ENCODE data around the gene MMRN2. TPM values are rescaled to one million over a fixed set of nuclear protein-coding genes. Genes with fewer than 3 reads are reported as not detected.

MMRN2 gene
- total RNA-seq, 1 experiment from 2014 or later: not detected

DNA sequence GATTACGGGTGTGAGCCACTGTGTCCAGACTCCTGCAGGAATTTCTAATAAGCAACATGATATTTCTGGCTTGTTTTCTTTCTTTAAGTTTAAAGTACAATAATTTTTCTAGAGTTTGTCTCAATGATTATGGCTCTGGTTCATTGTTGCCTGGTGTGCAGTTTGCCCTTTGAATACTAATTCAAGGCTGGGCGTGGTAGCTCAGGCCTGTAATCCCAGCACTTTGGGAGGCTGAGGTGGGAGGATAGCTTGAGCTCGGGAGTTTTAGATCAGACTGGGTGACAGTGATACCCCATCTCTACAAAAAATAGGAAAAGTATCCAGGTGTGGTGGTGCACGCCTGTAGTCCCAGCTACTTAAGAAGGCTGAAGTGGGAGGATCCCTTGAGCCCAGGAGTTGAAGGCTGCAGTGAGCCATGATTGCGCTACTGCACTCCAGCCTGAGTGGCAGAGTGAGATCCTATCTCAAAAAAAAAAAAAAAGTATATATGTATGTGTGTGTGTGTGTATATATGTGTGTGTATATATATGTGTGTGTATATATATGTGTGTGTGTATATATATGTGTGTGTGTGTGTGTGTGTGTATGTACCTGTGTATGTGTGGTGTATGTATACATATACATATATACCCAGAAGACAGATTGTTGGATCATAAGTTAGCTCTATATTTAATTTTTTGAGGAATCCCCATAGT, 19.1 kb upstream of the MMRN2 start:
- no peaks in the 10 kb centered on the region for H3K36me3 ChIP-seq (ENCODE audit: insufficient read depth, low read length, poor library complexity, severe bottlenecking)
- TF ChIP-seq, protein P1, sequence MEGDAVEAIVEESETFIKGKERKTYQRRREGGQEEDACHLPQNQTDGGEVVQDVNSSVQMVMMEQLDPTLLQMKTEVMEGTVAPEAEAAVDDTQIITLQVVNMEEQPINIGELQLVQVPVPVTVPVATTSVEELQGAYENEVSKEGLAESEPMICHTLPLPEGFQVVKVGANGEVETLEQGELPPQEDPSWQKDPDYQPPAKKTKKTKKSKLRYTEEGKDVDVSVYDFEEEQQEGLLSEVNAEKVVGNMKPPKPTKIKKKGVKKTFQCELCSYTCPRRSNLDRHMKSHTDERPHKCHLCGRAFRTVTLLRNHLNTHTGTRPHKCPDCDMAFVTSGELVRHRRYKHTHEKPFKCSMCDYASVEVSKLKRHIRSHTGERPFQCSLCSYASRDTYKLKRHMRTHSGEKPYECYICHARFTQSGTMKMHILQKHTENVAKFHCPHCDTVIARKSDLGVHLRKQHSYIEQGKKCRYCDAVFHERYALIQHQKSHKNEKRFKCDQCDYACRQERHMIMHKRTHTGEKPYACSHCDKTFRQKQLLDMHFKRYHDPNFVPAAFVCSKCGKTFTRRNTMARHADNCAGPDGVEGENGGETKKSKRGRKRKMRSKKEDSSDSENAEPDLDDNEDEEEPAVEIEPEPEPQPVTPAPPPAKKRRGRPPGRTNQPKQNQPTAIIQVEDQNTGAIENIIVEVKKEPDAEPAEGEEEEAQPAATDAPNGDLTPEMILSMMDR (conservative IDR thresholded peaks at IDR 0.05; ENCODE audit: low read depth, low read length): no peak
- TF ChIP-seq EZH2 (IDR thresholded peaks at IDR 0.05; ENCODE audit: borderline replicate concordance, low read depth, low read length, poor library complexity, severe bottlenecking): no peak
- no peak for DNase-seq (ENCODE audit: low spot score)
- no peaks in the 10 kb centered on the region for H3K27me3 ChIP-seq (replicated peaks; ENCODE audit: insufficient read depth, low read depth, low read length, poor library complexity)
- intact Hi-C loops (cut with micrococcal nuclease; ENCODE audit: unreplicated experiment): no loop called here
- CTCF ChIA-PET: interaction anchor here (0.7 kb wide), 1 partner anchor 10 kb away, joined by 5 read pairs; no protein-coding TSS in a partner anchor
- peaks cover 5% of the 10 kb centered on the region for H3K4me1 ChIP-seq (ENCODE audit: insufficient read depth, low read length, poor library complexity, severe bottlenecking)
- POLR2A ChIA-PET (ENCODE audit: low non-redundant PET): interaction anchor here (0.7 kb wide), 2 partner anchors 10 to 58 kb away, joined by 5 to 12 read pairs; no protein-coding TSS in a partner anchor
- H3K27ac ChIP-seq (ENCODE audit: low read depth, low read length, poor library complexity, severe bottlenecking): no peak overlapping the region
- no TSS peak for BruUV-seq (replicated peaks)
- no peaks in the 10 kb centered on the region for H3K9me3 ChIP-seq (ENCODE audit: low read depth, low read length, poor library complexity, severe bottlenecking)
- H3K4me3 ChIP-seq (ENCODE audit: low read depth, low read length, poor library complexity, severe bottlenecking): no peak overlapping the region

DNA sequence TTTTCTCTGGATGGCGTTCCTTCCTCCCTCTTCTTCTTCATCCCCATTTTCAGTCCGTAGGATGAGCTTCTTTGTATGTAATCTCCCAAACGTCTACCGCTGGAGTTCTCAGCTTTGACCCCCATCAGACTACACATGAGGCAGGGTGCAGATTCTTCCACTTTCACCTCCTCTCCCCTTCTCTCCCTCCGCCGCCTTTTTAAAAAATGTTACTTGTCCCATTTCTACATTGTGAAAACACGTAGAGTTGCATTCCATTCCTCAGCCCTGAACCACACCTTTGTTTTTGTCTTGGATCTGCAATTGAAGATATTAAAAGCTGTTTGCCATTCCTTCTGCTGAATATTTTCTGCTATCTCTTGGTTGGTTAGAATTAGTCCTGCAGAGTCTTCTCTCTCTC, 17.1 kb upstream of the MMRN2 start:
- Histone ChIP-seq H3K4me1 (ENCODE audit: insufficient read depth, low read length, poor library complexity, severe bottlenecking) (peaks cover 5% of the 10 kb centered on the region), H3K27me3 (replicated peaks; ENCODE audit: insufficient read depth, low read depth, low read length, poor library complexity) (no peaks in the 10 kb centered on the region), H3K36me3 (ENCODE audit: insufficient read depth, low read length, poor library complexity, severe bottlenecking) (no peaks in the 10 kb centered on the region), H3K27ac (ENCODE audit: low read depth, low read length, poor library complexity, severe bottlenecking) (no peak overlapping the region), H3K4me3 (ENCODE audit: low read depth, low read length, poor library complexity, severe bottlenecking) (no peak overlapping the region), H3K9me3 (ENCODE audit: low read depth, low read length, poor library complexity, severe bottlenecking) (no peaks in the 10 kb centered on the region)
- POLR2A ChIA-PET (ENCODE audit: low non-redundant PET): no interaction called here
- no peak for DNase-seq (ENCODE audit: low spot score)
- BruUV-seq (replicated peaks): no TSS peak
- CTCF ChIA-PET: no interaction called here
- TF ChIP-seq, protein P1 (conservative IDR thresholded peaks at IDR 0.05; ENCODE audit: low read depth, low read length): no peak
- no peak for TF ChIP-seq EZH2 (IDR thresholded peaks at IDR 0.05; ENCODE audit: borderline replicate concordance, low read depth, low read length, poor library complexity, severe bottlenecking)
- intact Hi-C loops (cut with micrococcal nuclease; ENCODE audit: unreplicated experiment): no loop called here

DNA sequence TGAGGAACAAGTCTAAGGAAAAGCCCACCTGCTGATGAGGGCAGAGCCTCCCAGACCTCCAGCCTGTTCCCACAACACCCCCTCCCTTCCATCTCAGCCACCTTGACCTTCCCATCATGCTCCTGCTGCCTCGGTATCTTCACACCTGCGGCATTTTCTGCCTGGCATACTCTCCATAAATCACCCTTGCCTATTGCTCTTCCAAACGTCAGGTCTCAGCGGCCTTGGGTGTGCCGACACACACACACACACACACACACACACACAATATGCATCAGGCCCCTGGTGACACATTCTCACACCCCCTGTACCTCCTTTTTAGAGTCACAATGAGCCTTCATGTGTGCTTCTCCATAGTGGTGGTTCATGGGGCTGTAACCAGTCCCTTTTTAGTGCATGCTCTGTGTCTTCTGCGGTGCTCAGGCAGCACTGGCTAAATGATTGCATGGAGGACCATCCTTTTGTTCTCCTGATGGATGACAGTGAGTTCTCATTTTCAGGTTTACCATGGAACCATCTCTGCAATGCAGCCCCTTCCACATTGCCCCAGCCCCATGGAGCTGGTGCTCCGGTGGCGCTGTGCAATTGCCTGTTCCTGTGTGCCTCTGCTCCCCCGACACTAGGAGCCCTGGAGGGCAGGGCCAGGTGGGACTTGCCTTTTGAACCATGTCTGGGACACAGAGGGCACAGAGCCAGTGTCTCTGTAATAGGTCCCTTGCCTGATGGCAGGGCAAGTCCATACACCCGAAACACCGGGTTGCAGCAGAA, 15.4 kb upstream of the MMRN2 start:
- no peak for DNase-seq (ENCODE audit: low spot score)
- H3K27ac ChIP-seq (ENCODE audit: low read depth, low read length, poor library complexity, severe bottlenecking): no peak overlapping the region
- no peak overlapping the region for H3K4me3 ChIP-seq (ENCODE audit: low read depth, low read length, poor library complexity, severe bottlenecking)
- no peaks in the 10 kb centered on the region for H3K27me3 ChIP-seq (replicated peaks; ENCODE audit: insufficient read depth, low read depth, low read length, poor library complexity)
- POLR2A ChIA-PET (ENCODE audit: low non-redundant PET): no interaction called here
- H3K4me1 ChIP-seq (ENCODE audit: insufficient read depth, low read length, poor library complexity, severe bottlenecking): no peaks in the 10 kb centered on the region
- CTCF ChIA-PET: no interaction called here
- H3K36me3 ChIP-seq (ENCODE audit: insufficient read depth, low read length, poor library complexity, severe bottlenecking): no peaks in the 10 kb centered on the region
- TF ChIP-seq, protein P1 (conservative IDR thresholded peaks at IDR 0.05; ENCODE audit: low read depth, low read length): no peak
- no peak for TF ChIP-seq EZH2 (IDR thresholded peaks at IDR 0.05; ENCODE audit: borderline replicate concordance, low read depth, low read length, poor library complexity, severe bottlenecking)
- intact Hi-C loops (cut with micrococcal nuclease; ENCODE audit: unreplicated experiment): no loop called here
- no TSS peak for BruUV-seq (replicated peaks)
- no peaks in the 10 kb centered on the region for H3K9me3 ChIP-seq (ENCODE audit: low read depth, low read length, poor library complexity, severe bottlenecking)
